Keratinocyte (primary cell): ENCODE results near the gene HMX3. TPM values are rescaled to one million over a fixed set of nuclear protein-coding genes. Genes with fewer than 3 reads are reported as not detected.

Source experiments
- DNase-seq: peaks from one replicate; pipeline ENCODE4 v3.0.0-alpha.2; 2011; ENCODE audit warnings: low read depth, missing footprints, low spot score
- FAIRE-seq: peaks from 2 replicates; lab custom pipeline; 2011; peaks lifted over from hg19 to GRCh38; lab: Jason Lieb, UNC
- H2AFZ ChIP-seq: 2 replicates; pipeline ENCODE4 v1.6.0; 2012; ENCODE audit warnings: low read length, control low read depth, inconsistent platforms; ENCODE audit not compliant: control insufficient read depth
- H3K27ac ChIP-seq: 2 replicates; pipeline ENCODE4 v1.5.1; 2011; ENCODE audit warnings: low read length; ENCODE audit not compliant: control insufficient read depth, insufficient read depth
- H3K27me3 ChIP-seq: 3 replicates; pipeline ENCODE4 v1.6.0; 2011; ENCODE audit warnings: low read length; ENCODE audit not compliant: control insufficient read depth, insufficient read depth; ENCODE audit errors: extremely low read depth
- H3K36me3 ChIP-seq, 2 experiments: 2 replicates in 1 of 2; 3 replicates in 1 of 2; pipeline ENCODE4 v1.5.1; 2011; ENCODE audit warnings: low read length in 2 of 2, mild to moderate bottlenecking in 1 of 2; ENCODE audit not compliant: control insufficient read depth in 2 of 2, insufficient read depth in 2 of 2; ENCODE audit errors: extremely low read depth in 1 of 2
- H3K4me1 ChIP-seq: 3 replicates; pipeline ENCODE4 v1.5.1; 2011; ENCODE audit warnings: low read length; ENCODE audit not compliant: control insufficient read depth, insufficient read depth; ENCODE audit errors: extremely low read depth
- H3K4me2 ChIP-seq: 3 replicates; pipeline ENCODE4 v1.6.0; 2011; ENCODE audit warnings: low read depth, low read length; ENCODE audit not compliant: control insufficient read depth, insufficient read depth; ENCODE audit errors: extremely low read depth
- H3K4me3 ChIP-seq, 3 experiments: fragments of 200-600 bp in 1 of 3; sonication (generic) in 1 of 3; 2 replicates in 2 of 3; 3 replicates in 1 of 3; pipeline ENCODE4 v1.5.1; 2011 to 2016; ENCODE audit warnings: low read length in 3 of 3, mild to moderate bottlenecking in 3 of 3, control low read depth in 2 of 3, inconsistent platforms in 1 of 3, low read depth in 1 of 3, mixed read lengths in 1 of 3, mixed run types in 1 of 3, moderate library complexity in 1 of 3; ENCODE audit not compliant: control insufficient read depth in 2 of 3, insufficient read depth in 2 of 3; ENCODE audit errors: extremely low read depth in 1 of 3
- H3K79me2 ChIP-seq: 2 replicates; pipeline ENCODE4 v1.6.0; 2012; ENCODE audit warnings: low read length; ENCODE audit not compliant: control insufficient read depth, insufficient read depth
- H3K9ac ChIP-seq: 3 replicates; pipeline ENCODE4 v1.6.0; 2011; ENCODE audit warnings: low read length; ENCODE audit not compliant: control insufficient read depth, insufficient read depth; ENCODE audit errors: extremely low read depth
- H3K9me1 ChIP-seq: 3 replicates; pipeline ENCODE4 v1.6.0; 2011; ENCODE audit warnings: low read length; ENCODE audit not compliant: control insufficient read depth, insufficient read depth; ENCODE audit errors: extremely low read depth
- H3K9me3 ChIP-seq: 2 replicates; pipeline ENCODE4 v1.5.1; 2012; ENCODE audit warnings: low read depth, low read length; ENCODE audit not compliant: control insufficient read depth
- H4K20me1 ChIP-seq: 3 replicates; pipeline ENCODE4 v1.6.0; 2011; ENCODE audit warnings: low read length; ENCODE audit not compliant: control insufficient read depth, insufficient read depth; ENCODE audit errors: extremely low read depth
- EZH2 ChIP-seq: IDR thresholded peaks from one replicate; pipeline ENCODE4 v1.6.1; 2012; ENCODE audit warnings: inconsistent platforms, mild to moderate bottlenecking, low read length, moderate library complexity
- dilution Hi-C: fragments of 300-500 bp; cut with MboI; formaldehyde crosslinking; loops from one replicate; pipeline ENCODE4 v1.7.0; 2020; ENCODE audit warnings: low sequenced_read_pairs; ENCODE audit not compliant: extremely low pct_ligation_motif_present
- polyA plus RNA-seq, 5 experiments: library from polyadenylated mRNA; depleted of rRNA in 3 of 5; stranded (reverse) in 3 of 5; stranded (forward) in 1 of 5; unstranded in 1 of 5; fragments of >200 nt; gene quantifications; 1 replicate in 1 of 5; 2 replicates in 3 of 5; 3 replicates in 1 of 5; pipeline versions ENCODE4 v1.2.1 to v1.2.3, GENCODE V29; 2011 to 2012; ENCODE audit warnings: missing spikeins in 2 of 5, low read depth in 1 of 5, low replicate concordance in 1 of 5
- TF ChIP-seq, protein P1 (sequence below), 3 experiments: IDR thresholded peaks in 1 of 3; conservative IDR thresholded peaks in 1 of 3; optimal IDR thresholded peaks in 1 of 3; 2 replicates in 2 of 3; 3 replicates in 1 of 3; pipeline versions ENCODE3 to v1.5.1; 2011; ENCODE audit warnings: low read length in 3 of 3, mild to moderate bottlenecking in 3 of 3, moderate library complexity in 2 of 3, control low read depth in 1 of 3, inconsistent platforms in 1 of 3; ENCODE audit not compliant: insufficient read depth in 2 of 3; ENCODE audit errors: extremely low read depth in 1 of 3

Gene HMX3
- polyA plus RNA-seq, 1 donor (not counting 4 experiments of a cell fraction or from before 2014, with no cell fraction given): not detected

- Histone ChIP-seq H3K27ac (no peak overlapping the region), H3K79me2 (no peaks in the 10 kb centered on the region), H3K9ac (no peak overlapping the region), H3K9me3 (no peaks in the 10 kb centered on the region), H2AFZ (no peak overlapping the region), H3K27me3 (peaks cover 86% of the 10 kb centered on the region), H4K20me1 (no peaks in the 10 kb centered on the region), H3K9me1 (no peaks in the 10 kb centered on the region), H3K36me3 (no peaks in the 10 kb centered on the region), H3K4me2 (peak overlapping the region; percentile 41), H3K4me1 (peaks cover 9% of the 10 kb centered on the region), H3K4me3 (peak overlapping the region in 1 of 3 experiments; percentile 62)
- TF ChIP-seq, protein P1, sequence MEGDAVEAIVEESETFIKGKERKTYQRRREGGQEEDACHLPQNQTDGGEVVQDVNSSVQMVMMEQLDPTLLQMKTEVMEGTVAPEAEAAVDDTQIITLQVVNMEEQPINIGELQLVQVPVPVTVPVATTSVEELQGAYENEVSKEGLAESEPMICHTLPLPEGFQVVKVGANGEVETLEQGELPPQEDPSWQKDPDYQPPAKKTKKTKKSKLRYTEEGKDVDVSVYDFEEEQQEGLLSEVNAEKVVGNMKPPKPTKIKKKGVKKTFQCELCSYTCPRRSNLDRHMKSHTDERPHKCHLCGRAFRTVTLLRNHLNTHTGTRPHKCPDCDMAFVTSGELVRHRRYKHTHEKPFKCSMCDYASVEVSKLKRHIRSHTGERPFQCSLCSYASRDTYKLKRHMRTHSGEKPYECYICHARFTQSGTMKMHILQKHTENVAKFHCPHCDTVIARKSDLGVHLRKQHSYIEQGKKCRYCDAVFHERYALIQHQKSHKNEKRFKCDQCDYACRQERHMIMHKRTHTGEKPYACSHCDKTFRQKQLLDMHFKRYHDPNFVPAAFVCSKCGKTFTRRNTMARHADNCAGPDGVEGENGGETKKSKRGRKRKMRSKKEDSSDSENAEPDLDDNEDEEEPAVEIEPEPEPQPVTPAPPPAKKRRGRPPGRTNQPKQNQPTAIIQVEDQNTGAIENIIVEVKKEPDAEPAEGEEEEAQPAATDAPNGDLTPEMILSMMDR (optimal IDR thresholded peaks at IDR 0.05 in 1 of 3, IDR thresholded peaks at IDR 0.05 in 1 of 3, conservative IDR thresholded peaks at IDR 0.05 in 1 of 3; ENCODE audit: extremely low read depth in 1 of 3, insufficient read depth in 2 of 3, low read length in 3 of 3): no peak
- no peak for TF ChIP-seq EZH2
- no peak for DNase-seq
- dilution Hi-C loops: no loop called here
- FAIRE-seq: no peak
Measured at GRCh38 chr10:123134915-123135414, 805 bp upstream of the HMX3 start.

DNA sequence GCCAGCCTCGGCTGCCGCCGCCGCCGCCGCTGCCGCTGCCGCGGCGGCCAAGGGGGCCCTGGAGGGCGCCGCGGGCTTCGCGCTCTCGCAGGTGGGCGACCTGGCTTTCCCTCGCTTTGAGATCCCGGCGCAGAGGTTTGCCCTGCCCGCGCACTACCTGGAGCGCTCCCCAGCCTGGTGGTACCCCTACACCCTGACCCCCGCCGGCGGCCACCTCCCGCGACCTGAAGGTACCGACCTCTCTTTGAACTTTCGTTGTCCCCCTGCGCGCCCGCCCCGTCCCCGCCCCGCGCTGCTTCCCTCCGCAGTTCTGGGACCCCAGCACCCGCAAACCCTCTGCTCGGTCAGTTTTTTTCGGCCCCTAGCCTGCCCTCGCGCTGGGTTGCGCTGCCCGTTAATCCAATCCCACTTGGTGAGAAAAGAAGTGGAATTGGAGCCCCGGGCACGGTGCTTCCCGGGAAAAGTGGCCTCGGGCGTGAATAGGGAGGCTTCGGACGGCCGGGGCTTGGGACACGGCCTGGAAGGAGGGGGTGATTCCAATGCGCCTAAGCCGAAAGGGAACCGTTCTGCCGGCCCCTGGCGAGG, 543 bp downstream of the HMX3 start:
- Histone ChIP-seq H3K9ac (no peak overlapping the region), H3K4me1 (peaks cover 9% of the 10 kb centered on the region), H3K4me3 (no peak overlapping the region), H3K4me2 (no peak overlapping the region), H3K36me3 (no peaks in the 10 kb centered on the region), H3K9me3 (no peaks in the 10 kb centered on the region), H2AFZ (no peak overlapping the region), H3K79me2 (no peaks in the 10 kb centered on the region), H3K27ac (no peak overlapping the region), H3K9me1 (no peaks in the 10 kb centered on the region), H3K27me3 (peaks cover 99% of the 10 kb centered on the region), H4K20me1 (peaks cover under 1% of the 10 kb centered on the region)
- no peak for FAIRE-seq
- DNase-seq: no peak
- TF ChIP-seq, protein P1 (optimal IDR thresholded peaks at IDR 0.05 in 1 of 3, IDR thresholded peaks at IDR 0.05 in 1 of 3, conservative IDR thresholded peaks at IDR 0.05 in 1 of 3; ENCODE audit: extremely low read depth in 1 of 3, insufficient read depth in 2 of 3, low read length in 3 of 3): no peak
- peak; percentile 92 for TF ChIP-seq EZH2
- dilution Hi-C loops: no loop called here
